Stimulated activated CD4-positive, alpha-beta T cell treated with anti-CD3 and anti-CD28 coated beads, TNF-alpha, amount 100 ng/mL, for 48 hours (primary cell): ENCODE measurements around the gene CEP63.

Experiments
- DNase-seq, 3 donors: peaks; one replicate each; pipeline ENCODE4 v3.0.0-alpha.2; 2020; ENCODE audit warnings: low read depth in 3 of 3

CEP63 gene

DNA sequence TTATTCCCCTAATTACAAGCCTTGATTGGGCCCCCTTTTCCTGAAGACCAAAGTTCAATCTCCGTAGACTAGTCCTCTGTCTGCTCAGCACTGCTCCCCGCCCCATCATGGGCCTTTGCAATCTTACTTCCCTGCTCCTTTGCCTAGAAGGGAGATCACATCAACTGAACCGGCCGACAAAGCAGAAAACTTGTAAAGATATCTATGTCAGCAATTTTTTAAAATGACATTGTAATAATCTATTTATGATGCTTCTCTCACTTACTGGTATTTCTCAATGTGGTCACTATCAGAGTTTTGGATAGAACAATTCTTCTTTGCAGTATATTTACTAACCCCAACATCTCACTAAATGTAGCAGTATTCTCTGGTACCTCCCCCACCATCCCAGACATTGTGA, 17.3 kb upstream of the CEP63 start:
- no peak for DNase-seq

DNA sequence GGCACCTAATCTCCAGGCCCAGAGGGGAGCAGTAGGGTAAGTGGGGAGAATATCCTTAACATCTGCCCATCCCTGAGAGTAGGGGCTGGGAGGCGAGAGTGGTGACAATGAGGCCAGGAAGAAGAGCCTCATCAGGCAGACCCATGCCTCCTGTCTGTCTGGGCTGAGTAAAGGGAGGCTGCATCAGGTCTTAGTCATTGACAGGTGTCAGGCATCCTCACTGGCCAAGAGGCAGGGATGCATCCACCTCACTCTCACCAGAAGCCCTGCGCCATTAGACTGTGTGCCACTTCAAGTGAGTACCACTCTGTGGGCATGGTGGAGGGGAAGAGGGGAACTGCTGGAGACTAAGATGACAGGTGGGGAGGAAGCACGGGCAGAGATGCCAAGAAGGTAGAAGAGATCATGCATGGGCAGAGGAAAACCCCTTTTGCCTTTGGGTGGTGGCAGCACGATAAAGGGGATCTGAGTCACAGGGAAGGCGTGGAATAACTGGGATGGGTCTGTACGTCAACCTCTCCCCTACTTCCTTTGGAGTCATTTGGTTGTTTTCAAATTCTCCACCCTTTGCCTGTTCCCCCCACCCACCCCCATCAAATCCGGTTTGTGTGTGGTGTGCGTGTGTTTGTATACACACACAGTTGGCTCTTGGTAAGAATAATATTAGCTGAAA, 14.2 kb upstream of the CEP63 start:
- DNase-seq, result no peak

DNA sequence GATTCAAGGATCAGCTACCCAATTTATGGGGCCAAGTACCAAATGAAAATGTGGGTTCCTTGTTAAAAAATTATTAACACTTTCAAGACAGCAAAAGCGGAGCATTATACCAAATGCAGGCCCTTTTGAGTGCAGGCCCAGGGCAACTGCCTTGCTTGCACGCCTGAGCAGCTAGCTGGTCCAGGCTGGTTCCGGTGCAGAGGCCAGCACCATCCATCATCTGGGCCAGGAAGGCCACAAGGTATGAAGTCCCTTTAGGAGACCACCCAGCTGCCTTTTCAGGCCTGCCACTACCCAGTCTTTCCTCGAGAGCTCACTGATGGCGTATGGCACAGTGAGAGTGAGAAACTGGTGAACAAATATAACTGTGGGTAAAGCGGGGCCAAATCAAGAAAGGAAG, 13.0 kb upstream of the CEP63 start:
- DNase-seq, result no peak

DNA sequence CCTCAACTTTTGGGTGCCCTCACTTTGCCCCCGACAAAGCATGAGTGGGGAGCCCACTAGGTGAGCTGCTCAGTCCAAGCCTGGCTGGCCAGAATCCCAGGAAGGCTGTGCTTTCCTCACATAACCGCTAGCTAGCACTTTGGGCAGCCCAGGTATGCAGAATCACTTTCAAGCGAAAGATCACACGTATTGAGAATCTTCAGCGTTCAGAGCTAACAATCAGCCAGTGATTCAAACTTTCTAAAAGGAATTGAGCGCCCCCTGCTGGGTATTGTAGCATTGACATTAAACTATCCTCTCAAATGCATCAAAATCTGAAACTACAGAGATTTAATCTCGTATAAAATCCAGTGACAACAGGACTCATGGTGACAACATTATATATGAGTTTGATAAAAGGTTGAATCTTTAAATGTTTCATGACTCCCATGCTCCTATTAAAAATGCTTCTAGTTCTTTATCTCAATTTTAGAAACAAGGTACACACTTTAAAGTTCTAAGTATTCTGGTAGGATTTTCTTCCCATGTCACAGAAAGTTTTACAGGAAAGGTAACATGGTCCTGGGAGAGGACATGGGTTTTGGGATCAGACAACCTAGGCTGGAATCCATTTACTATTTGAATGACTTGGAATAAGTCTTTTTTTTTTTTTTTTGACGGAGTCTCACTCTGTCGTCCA, 11.8 kb upstream of the CEP63 start:
- DNase-seq, result peak; percentile 46 to 75 (median 74)

DNA sequence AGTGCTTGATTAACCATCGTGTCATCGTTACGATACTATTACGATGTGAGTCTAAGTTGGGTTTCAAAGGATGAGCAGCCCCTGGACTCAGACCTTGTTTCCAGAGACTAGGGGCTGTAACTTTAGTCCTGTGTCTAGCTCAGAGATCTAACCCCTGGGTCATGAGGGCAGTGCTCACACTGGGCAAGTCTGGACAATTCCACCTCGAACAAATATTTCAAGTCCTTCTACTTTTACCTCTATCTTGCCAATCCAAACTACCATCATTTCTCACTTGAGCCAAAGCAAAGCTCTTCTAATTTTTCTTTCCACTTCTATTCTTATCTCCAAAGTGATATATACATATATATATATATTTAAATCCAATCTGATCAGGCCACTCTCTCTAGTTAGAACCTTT, 10.9 kb upstream of the CEP63 start:
- DNase-seq, result no peak

DNA sequence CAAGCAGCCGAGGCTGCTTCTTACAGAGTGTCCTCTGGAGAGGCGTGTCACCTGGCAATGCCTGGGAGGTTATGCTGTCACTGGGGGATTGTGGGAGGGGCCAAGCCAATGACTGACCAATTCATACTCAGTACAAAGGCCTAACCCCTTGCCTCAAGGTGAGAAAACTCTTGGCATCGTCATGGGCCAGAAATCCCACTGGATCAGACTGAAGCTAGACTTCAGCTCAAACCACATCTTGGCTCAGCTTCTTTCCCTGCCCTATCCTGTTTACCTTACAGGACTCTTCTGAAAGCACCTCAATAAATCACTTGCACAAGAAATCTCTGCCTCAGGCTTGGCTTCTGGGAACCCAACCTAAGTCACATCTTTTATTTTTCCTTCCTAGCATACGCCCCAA, 9.6 kb upstream of the CEP63 start:
- no peak for DNase-seq

DNA sequence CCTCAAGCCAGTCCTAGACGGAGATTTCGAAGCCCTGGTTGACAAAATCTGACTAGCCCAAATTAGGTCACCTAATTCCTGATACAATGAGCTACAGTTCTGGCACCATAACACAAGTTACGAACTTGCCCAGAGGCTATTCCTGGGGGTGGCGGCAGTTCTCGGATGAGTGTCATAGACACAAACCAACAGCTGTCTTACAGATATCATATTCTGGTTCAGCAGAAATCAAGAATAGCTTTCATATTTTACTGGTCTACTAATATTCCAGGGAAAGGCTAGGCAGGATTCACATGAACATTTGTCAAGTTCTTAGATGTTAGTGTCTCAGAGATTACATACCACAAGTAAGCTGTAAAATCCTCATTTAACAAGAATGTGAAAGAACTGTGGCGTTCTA, 8.9 kb upstream of the CEP63 start:
- no peak for DNase-seq

DNA sequence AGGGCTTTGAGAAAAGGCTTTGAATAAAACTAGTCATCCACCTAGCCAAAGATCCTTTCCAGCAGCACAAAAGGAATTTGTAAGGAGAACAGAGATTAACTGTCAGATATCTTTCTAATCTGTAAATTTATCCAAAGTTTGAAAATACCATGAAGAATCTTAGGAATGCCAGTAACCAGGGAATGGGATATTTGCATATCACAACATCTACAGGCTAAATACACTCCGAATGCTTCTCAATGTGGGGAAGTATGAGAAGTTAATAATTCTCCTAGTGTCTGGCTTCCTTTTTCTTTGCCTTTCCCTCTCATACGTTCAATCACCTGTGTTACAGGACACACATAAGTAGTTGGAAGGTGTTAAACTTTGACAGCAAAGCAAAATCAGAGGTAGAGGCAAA, 7.9 kb upstream of the CEP63 start:
- no peak for DNase-seq

DNA sequence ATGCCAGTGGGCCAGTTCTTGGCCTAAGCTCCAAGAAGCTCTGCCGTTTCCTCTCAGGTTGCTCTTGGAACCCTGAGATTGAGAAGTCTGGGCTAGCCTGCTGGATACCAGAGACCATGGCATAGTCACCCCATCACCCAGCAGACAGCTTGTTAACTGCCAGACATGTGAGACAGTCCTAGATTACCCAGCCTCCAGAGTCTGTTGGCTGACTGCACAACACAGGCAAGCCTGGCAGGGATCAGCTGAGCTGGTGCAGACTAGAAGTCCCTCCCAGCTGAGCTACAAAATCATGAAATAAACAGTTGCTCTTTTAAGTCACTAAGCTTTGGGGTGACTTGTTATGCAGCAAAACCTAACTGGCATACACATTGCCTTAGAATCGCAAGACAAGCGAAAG, 5.3 kb upstream of the CEP63 start:
- DNase-seq, result no peak

DNA sequence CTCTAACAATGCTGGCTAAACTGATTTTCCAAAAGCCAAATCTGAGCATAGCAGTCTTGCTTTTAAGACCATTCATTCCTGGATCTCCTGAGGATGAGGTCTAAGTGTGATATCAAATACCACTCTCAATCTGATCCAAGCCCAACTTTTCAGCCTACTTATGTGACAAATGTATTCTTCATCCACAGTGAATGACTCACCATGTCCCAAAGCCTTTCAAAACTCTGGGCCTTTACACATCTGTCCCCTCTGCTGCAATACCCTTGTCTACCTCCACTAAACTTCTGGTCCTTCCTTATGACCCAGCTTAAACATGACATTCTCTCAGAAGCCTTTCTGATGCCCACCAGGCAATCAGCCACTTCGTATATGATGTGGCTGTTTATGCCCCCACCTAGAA, 4.7 kb upstream of the CEP63 start:
- DNase-seq, result no peak

DNA sequence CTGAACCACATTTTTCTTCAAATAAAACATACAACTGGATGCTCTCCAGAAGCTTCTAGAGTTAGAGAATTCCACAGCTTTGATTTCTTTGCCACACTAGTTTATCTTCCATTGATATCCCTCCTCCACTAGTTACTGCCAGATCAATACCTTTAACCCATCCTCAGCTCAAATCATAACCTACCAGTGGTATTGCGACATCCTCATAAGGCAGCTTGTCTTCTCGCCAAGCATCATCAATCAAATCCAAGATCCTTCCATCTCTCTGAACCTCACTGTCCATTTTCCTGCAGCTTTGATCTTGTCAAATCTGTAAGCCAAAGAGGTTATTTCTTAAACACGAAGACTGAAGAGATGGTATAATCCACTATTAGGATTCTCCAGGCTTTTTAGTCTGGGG, 3.2 kb upstream of the CEP63 start:
- no peak for DNase-seq

DNA sequence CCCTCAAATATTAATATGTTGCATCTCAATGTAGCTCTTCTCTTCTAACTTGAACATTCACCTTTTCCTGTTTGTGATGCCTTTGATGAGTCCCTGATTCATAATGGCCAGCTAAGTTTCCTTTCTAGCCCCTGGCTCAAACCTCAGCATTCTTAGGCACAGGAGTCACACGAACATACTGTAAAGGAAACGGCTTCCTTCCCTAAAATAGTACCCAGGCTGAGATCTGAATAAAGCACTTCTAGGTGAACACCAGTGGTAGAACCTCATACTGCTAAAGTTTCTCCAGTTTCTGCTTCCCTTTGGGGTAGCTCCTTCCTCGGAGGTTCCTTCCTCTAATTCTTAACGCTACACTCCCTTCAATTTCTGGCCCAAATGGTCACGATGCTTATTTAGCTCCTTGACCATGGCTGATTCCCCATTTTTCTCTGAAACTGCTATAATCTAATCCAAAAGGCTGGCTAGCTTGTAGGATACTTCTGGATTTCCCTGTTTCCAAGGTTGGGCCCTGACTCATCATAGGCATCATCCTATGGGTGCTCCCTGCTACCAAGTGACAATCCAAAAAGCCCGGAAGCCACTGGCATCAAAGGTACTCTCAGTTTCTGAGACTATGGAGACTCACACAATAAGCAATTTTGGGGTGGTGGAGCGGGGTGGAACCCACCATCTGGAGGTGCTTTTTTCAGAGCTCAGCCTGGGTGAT, 2.5 kb upstream of the CEP63 start:
- DNase-seq, result no peak

DNA sequence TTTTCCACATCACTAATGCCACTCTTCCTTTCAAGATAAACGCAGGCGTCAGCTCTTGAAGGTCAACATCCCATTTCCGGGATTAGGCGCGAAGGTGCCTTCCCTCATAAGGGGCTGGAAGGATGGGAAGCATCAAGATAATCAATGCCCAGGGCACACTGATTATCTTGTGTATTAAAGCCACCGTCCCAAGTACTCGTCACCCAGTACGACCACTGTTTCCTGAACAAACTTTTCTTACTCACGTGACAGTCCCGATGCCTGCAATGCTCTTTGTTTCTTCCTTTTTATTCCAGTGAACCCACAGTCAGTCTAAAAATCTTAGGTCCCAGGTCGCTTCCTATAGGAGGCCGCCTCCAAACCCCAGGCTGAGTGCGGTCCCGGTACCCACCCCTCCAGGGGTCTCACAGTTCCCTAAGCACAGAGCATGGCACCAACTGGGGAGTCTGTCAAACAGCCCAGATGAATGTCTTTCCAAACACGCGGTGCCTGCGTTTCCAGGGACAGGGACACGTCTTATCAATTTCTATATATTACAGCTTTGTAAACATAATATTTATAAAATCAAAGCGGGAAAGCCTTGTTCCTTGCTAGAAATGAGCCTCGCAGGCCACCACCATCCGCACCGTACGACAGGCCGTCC, 661 bp upstream of the CEP63 start:
- no peak for DNase-seq

DNA sequence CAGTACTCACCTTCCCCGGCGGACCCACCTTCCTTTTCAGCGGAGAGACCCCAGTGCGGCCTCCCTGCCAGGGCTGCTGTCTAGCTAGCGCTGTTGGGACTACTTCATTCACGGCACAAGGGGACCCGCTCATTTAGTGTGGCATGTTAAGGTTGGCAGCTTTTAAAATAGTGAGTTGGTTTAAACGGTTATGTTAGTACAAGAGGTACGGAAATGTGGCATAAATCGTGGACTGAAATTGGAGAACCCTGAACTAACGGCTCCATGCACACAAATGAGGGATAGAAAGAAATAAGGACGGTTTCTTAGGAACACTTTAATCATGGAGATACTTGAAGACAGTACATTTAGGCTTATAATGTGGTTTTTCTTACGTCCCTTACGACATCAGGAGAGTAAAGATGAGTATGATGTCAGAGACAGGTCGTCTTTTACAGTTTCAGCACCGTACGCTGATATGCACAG, 752 bp downstream of the CEP63 start:
- DNase-seq, result no peak

DNA sequence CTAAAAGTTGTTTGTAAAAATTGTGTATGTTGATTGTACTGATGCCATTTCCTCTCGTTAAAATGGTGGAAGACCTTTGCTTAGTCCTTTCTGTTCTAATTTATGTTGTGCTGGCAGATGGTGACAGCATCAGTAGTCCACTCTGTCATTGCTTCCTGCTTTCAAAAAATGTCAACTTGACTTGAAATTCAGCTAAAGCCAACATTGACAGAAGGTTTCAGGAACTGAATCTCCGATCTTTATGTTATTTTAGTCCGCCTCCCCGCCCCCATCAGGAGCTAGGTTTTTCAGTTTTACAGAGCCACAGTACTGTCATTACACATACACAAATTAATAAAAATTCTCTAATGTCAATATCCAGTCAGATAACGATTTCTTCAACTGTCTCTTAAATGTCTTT, 1.5 kb downstream of the CEP63 start:
- no peak for DNase-seq

DNA sequence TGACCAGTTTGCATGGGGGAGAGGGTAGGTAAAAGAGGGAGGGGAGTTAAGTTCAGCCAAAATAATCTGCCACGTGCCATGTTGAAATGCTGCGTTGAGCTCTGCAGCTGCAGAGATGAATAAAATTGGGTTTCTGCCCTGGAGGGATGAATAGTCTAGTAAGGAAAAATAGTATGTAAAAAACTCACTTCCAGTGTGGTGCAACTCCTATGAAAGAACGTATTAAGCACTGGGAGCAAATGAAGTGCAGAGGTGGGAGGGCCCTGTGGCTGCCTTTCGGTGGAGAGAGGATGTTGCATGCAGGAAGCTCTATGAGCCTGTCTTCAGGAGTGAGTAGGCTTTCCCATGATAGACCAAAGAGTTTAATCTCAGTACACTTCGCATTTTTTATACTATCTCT, 8.6 kb downstream of the CEP63 start:
- no peak for DNase-seq

DNA sequence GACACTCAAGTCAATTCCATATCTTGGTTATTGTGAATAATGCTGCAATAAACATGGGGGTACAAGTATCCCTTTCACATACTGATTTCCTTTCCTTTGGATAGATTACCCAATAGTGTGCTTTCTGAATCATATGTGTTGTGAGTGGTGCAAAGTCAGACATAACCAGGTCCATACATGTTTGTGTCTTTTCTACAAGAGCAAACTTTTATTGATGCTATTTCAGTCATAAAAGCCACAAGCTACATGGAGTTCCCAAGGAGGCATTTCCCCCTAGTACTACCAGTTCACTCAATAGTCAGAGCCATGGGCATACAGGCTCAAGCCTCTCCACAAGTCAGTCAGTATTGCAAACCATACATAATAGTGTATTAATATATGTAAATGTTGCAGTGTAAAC, 10.1 kb downstream of the CEP63 start:
- DNase-seq, result no peak

DNA sequence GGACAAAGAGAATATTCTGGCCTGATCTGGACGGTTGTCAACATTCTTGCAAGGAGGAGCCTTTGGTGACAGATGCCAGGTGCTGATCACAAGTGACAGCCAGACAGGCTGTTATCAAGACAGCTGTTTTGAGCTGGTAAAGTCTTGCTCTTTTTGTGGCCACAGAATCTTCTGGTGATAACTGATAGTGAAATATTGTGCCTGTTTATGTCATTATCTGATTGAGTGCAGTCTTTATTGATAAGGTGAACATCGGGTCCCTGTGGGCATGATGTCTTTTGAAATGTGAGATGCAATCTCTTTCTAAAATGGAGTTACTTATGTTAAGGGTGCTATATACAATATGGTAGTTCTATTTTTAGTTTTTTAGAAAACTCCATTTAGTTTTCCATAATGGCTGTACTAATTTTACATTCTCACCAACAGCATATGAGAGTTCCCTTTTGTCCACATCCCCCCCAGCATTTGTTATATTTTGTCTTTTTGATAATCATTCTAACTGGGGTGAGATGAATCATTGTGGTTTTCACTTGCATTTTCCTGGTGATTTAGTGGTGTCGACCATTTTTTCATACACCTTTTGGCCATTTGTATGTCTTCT, 10.7 kb downstream of the CEP63 start:
- no peak for DNase-seq

DNA sequence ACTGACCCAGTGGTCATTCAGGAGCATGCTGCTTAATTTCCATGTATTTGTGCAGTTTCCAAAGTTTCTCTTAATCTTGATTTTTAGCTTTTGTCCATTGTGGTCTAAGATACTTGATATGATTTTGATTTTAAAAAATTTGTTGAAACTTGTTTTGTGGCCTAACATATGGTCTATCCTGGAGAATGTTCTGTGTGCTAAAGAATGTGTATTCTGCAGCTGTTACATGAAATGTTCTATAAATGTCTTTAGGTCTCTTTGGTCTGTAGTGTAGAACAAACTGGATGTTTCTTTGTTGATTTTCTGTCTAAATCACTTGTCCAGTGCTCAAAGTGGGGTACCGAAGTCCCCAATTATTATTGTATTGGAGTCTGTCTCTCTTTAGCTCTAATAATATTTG, 17.4 kb downstream of the CEP63 start:
- DNase-seq, result no peak

DNA sequence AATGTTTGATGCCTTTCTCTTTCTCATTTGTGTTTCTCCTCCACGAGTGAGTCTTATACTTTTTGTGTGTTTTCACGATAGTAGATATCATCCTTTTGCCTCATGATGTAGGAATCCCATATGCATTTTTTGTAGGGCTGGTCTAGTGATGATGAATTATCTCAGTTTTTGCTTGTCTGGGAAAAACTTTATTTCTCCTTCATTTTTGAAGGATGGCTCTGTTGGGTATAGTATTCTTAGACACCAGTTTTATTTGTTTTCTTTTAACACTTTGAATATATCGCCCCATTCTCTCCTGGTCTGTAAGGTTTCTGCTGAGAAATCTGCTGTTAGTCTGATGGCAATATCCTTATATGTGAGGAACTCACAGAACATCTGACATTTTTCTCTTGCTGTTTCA, 18.3 kb downstream of the CEP63 start:
- no peak for DNase-seq

DNA sequence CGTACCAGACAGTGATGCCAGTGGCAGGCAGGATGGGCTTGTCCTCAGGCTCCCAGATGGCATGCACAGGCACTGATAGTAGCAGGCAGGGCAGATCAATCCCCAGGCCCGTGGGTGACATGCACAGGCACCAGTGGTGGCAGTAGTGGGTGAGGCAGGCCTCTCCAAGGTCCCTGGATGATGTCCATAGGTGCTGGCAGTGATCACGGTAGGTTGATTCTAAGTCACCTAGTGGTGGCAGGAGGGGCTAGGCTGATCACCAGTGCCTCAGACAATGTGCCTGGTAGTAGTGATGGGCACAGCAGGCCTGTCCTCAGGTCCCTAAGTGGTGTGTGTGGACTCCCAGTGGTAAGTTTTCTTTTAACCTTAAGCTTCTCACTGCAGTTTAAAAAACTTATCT, 19.6 kb downstream of the CEP63 start:
- DNase-seq, result no peak

DNA sequence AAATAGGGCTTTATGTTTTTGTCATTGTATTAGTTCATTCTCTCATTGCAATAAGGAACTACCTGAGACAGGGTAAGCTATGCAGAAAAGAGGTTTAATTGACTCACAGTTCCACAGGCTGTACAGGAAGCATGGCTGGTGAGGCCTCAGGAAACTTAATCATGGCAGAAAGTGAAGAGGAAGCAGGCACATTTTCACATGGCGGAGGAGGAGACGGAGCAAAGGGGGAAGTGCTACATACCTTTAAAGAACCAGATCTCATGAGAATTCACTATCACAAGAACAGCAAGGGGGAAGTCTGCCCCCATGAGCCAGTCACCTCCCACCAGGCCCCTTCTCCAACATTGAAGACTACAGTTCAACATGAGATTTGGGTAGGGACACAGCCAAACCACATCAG, 25.6 kb downstream of the CEP63 start:
- no peak for DNase-seq
